Measurements from ENCODE around the gene IL32.

GRCh38 chr16:3056336-3057180 is 8.9 kb upstream of the IL32 start:
- TF ChIP-seq, protein P1, sequence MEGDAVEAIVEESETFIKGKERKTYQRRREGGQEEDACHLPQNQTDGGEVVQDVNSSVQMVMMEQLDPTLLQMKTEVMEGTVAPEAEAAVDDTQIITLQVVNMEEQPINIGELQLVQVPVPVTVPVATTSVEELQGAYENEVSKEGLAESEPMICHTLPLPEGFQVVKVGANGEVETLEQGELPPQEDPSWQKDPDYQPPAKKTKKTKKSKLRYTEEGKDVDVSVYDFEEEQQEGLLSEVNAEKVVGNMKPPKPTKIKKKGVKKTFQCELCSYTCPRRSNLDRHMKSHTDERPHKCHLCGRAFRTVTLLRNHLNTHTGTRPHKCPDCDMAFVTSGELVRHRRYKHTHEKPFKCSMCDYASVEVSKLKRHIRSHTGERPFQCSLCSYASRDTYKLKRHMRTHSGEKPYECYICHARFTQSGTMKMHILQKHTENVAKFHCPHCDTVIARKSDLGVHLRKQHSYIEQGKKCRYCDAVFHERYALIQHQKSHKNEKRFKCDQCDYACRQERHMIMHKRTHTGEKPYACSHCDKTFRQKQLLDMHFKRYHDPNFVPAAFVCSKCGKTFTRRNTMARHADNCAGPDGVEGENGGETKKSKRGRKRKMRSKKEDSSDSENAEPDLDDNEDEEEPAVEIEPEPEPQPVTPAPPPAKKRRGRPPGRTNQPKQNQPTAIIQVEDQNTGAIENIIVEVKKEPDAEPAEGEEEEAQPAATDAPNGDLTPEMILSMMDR (IDR thresholded peaks at IDR 0.05; ENCODE audit: borderline replicate concordance, extremely low read depth, low read length, poor library complexity, severe bottlenecking) = no peak
- TF ChIP-seq EZH2 (IDR thresholded peaks at IDR 0.05; ENCODE audit: borderline replicate concordance, low read depth, low read length, severe bottlenecking) = no peak
